Measurements from ENCODE around the gene KCTD3. TPM values are rescaled to one million over a fixed set of nuclear protein-coding genes. Genes with fewer than 3 reads are reported as not detected.

KCTD3 gene
- total RNA-seq, 1 experiment from 2014 or later: 52.8 TPM

DNA sequence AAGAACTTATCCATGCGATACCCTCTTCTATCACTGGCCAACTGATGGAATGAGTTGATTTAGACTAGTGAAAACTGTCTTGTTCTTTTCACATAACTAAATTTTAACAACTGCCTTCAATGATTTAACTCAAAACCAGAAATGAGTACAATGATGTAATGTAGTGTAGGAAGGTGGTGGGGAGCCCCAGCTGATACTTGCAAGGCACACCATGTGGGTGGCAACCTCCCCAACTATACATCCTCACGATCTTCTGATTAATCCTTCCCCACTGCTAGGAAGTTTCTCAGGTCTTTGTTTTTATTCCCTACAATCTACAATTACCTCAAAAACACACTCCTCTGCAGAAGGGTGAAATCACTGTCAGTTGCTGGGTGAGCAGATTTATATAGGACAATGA is 100.7 kb downstream of the KCTD3 start:
- H4K20me1 ChIP-seq (ENCODE audit: low read length): no peaks in the 10 kb centered on the region
- no peak overlapping the region for H3K4me3 ChIP-seq (ENCODE audit: low read length)
- DNase-seq (no peak), ATAC-seq (no peak)
- ChIA-PET CTCF (no interaction called here), POLR2A (ENCODE audit: unreplicated experiment) (no interaction called here)
- H3K9ac ChIP-seq (ENCODE audit: low read length): no peak overlapping the region
- H3K79me2 ChIP-seq (ENCODE audit: low read length): no peaks in the 10 kb centered on the region
- no peak for TF ChIP-seq EZH2phosphoT487 (IDR thresholded peaks at IDR 0.05; ENCODE audit: borderline replicate concordance, low read length)
- TF ChIP-seq, protein P1, sequence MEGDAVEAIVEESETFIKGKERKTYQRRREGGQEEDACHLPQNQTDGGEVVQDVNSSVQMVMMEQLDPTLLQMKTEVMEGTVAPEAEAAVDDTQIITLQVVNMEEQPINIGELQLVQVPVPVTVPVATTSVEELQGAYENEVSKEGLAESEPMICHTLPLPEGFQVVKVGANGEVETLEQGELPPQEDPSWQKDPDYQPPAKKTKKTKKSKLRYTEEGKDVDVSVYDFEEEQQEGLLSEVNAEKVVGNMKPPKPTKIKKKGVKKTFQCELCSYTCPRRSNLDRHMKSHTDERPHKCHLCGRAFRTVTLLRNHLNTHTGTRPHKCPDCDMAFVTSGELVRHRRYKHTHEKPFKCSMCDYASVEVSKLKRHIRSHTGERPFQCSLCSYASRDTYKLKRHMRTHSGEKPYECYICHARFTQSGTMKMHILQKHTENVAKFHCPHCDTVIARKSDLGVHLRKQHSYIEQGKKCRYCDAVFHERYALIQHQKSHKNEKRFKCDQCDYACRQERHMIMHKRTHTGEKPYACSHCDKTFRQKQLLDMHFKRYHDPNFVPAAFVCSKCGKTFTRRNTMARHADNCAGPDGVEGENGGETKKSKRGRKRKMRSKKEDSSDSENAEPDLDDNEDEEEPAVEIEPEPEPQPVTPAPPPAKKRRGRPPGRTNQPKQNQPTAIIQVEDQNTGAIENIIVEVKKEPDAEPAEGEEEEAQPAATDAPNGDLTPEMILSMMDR (conservative IDR thresholded peaks at IDR 0.05; ENCODE audit: low read depth, low read length): no peak
- no peak for TF ChIP-seq EZH2 (IDR thresholded peaks at IDR 0.05; ENCODE audit: low read length, unreplicated experiment)
- no peaks in the 10 kb centered on the region for H3K9me2 ChIP-seq (replicated peaks; ENCODE audit: low read length)
- H3K4me2 ChIP-seq (ENCODE audit: low read length): no peak overlapping the region
- H3K9me3 ChIP-seq (ENCODE audit: low read length): no peaks in the 10 kb centered on the region
- intact Hi-C loops (cut with micrococcal nuclease): no loop called here
- H3K27me3 ChIP-seq (ENCODE audit: low read length): peaks cover 56% of the 10 kb centered on the region
- H3F3A ChIP-seq (ENCODE audit: low read length, unreplicated experiment): no peaks in the 10 kb centered on the region
- no peaks in the 10 kb centered on the region for H3K4me1 ChIP-seq (ENCODE audit: insufficient read depth, low read length)
- no peaks in the 10 kb centered on the region for H3K36me3 ChIP-seq (ENCODE audit: low read depth, low read length)
- BruUV-seq (replicated peaks): no TSS peak
- H3K27ac ChIP-seq (ENCODE audit: low read length): no peak overlapping the region
- H2AFZ ChIP-seq (ENCODE audit: low read length): no peak overlapping the region

DNA sequence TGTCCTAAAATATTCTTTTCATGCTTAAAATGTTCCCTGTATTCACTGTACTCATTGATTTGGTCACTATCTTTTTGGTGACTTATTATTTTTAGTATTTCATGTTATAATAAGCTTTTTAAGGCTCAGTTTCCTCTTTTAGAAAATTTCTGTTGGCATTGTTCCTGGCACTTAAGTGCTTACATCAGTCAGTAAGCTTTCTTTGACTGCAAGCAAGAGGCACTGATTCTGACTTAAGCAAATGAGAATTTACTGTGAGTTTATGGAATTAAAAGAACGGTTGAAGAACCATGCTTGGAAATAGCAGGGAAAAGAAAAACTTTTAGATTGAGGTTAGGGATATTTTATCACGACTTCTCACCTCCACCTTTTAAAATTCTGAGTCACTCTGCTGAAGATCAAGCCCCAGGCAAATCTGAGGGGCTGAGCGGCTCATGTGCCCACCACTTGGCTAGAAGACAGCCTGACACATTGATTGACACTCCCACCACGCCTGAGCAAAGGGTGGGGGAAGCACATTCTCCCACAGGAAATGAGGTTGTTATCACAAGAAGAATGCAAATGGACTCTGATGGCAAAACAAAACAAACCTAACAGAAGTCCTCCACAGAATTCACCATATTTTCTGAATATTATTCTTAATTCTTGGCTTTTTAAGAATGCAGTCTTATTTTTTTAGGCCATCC is 102.8 kb downstream of the KCTD3 start:
- no peak overlapping the region for H3K4me3 ChIP-seq (ENCODE audit: low read length)
- DNase-seq (no peak), ATAC-seq (no peak)
- no peaks in the 10 kb centered on the region for H3K36me3 ChIP-seq (ENCODE audit: low read depth, low read length)
- ChIA-PET POLR2A (ENCODE audit: unreplicated experiment) (no interaction called here), CTCF (no interaction called here)
- BruUV-seq (replicated peaks): no TSS peak
- intact Hi-C loops (cut with micrococcal nuclease): no loop called here
- H3K27ac ChIP-seq (ENCODE audit: low read length): no peak overlapping the region
- H3K4me1 ChIP-seq (ENCODE audit: insufficient read depth, low read length): no peaks in the 10 kb centered on the region
- no peak overlapping the region for H2AFZ ChIP-seq (ENCODE audit: low read length)
- H4K20me1 ChIP-seq (ENCODE audit: low read length): no peaks in the 10 kb centered on the region
- H3K9ac ChIP-seq (ENCODE audit: low read length): no peak overlapping the region
- H3K27me3 ChIP-seq (ENCODE audit: low read length): peaks cover 44% of the 10 kb centered on the region
- no peaks in the 10 kb centered on the region for H3K9me3 ChIP-seq (ENCODE audit: low read length)
- TF ChIP-seq EZH2 (IDR thresholded peaks at IDR 0.05; ENCODE audit: low read length, unreplicated experiment) (no peak), EZH2phosphoT487 (IDR thresholded peaks at IDR 0.05; ENCODE audit: borderline replicate concordance, low read length) (no peak)
- TF ChIP-seq, protein P1 (conservative IDR thresholded peaks at IDR 0.05; ENCODE audit: low read depth, low read length): no peak
- no peaks in the 10 kb centered on the region for H3K9me2 ChIP-seq (replicated peaks; ENCODE audit: low read length)
- H3K4me2 ChIP-seq (ENCODE audit: low read length): no peak overlapping the region
- no peaks in the 10 kb centered on the region for H3K79me2 ChIP-seq (ENCODE audit: low read length)
- no peaks in the 10 kb centered on the region for H3F3A ChIP-seq (ENCODE audit: low read length, unreplicated experiment)

Data from PC-3 (cell line).